Psoas muscle (tissue), 8 donors: ENCODE results near the gene UCN2. TPM values are rescaled to one million over a fixed set of nuclear protein-coding genes. Genes with fewer than 3 reads are reported as not detected.

Experiments
- ATAC-seq, 4 donors: fragments of 200-7000 bp; cut with Tn5 transposase; one replicate each; pipeline ENCODE4 v1.9.1; 2020; ENCODE audit warnings: moderate library complexity in 3 of 4, mild to moderate bottlenecking in 2 of 4
- DNase-seq, 2 donors: peaks; one replicate each; pipeline ENCODE4 v3.0.0-alpha.2; 2020
- H3K27ac ChIP-seq: fragments of 200-600 bp; one replicate; pipeline ENCODE4 v1.8.0; 2022
- H3K27me3 ChIP-seq, 3 donors: fragments of 200-600 bp in 1 of 3; one replicate each; pipeline versions ENCODE4 v1.6.1 to v1.8.0; 2013 to 2022; ENCODE audit warnings: low read length in 2 of 3, mild to moderate bottlenecking in 2 of 3, moderate library complexity in 1 of 3; ENCODE audit not compliant: insufficient read depth in 3 of 3
- H3K36me3 ChIP-seq, 2 donors: fragments of 200-600 bp in 1 of 2; one replicate each; pipeline versions ENCODE4 v1.6.1 to v1.8.0; 2013 to 2022; ENCODE audit warnings: low read depth in 1 of 2, mild to moderate bottlenecking in 1 of 2, moderate library complexity in 1 of 2; ENCODE audit not compliant: insufficient read depth in 1 of 2
- H3K4me1 ChIP-seq: fragments of 200-600 bp; one replicate; pipeline ENCODE4 v1.8.0; 2022
- H3K4me3 ChIP-seq: fragments of 200-600 bp; one replicate; pipeline ENCODE4 v1.8.0; 2022; ENCODE audit warnings: mild to moderate bottlenecking
- H3K9me3 ChIP-seq: fragments of 200-600 bp; one replicate; pipeline ENCODE4 v1.8.0; 2022
- WGBS, 3 donors: extraction: QIAGEN DNeasy Blood & Tissue Kit; methylation state at CpG; one replicate each; pipeline versions ENCODE4 v1.1.6 to v1.1.7; 2013; 5-methylcytosine and 5-hydroxymethylcytosine counted together
- intact Hi-C, 2 donors: fragments of 100-400 bp; cut with DNase I; formaldehyde crosslinking; loops; one replicate each; pipeline versions ENCODE4 v1.11.0 to v1.14.2; 2022
- polyA plus RNA-seq, 3 donors: library from polyadenylated mRNA; stranded (reverse); fragments of 200-250 nt; gene quantifications; one replicate each; pipeline ENCODE4 v1.2.3, GENCODE V29; 2013
- total RNA-seq, 4 donors: library from RNA; stranded (reverse); fragmentation: NEBNext Ultra II Directional in 2 of 4; extraction: Animal tissue kit (Norgen Biotek cat#: 25700) in 2 of 4; gene quantifications; one replicate each; pipeline versions ENCODE4 v1.2.1 to v1.2.4, GENCODE V29; 2021 to 2023
- TF ChIP-seq, protein P1 (sequence below): fragments of 200-600 bp; IDR thresholded peaks from one replicate; pipeline ENCODE4 v1.8.0; 2022; ENCODE audit warnings: antibody characterized with exemption
- donor health status: healthy with polysubstance abuse.
- donor health status: DM: no; HTN: no; CAD: no; lungs with moderate emphysema.
- donor health status: Bipolar disorder and iron deficiency.
- donor health status: healthy.
- donor health status: DM: yes; HTN: yes; CAD: no.
- donor health status: DM: no; HTN: no; CAD: no.
- donor health status: DM: no; HTN: no; CAD: no.
- donor health status: DM: yes; HTN: yes; CAD: no.

The UCN2 gene
- total and polyA plus RNA-seq, 7 donors = 0.12 to 0.32 (median 0.17) TPM; not detected in 4

DNA sequence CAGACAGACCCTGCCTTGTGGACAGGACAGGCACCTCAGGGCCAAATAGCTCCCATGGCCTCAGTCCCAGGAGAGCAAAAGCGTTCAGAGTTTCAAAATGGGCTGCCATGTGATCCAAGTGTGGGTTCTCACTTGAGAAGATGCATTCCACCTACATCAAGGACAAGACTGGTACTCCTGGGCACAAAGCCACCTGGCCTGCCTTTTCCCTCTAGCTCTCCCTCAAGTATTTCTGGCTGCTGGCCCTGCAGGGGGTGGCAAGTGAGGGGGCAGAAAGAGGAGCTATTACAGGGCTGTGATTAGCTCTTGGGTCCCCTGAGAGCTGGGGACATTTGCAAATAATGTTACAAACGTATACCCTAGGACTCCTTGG, 38.0 kb upstream of the UCN2 start:
- ATAC-seq = peak; percentile 63 to 74 (median 66)
- Histone ChIP-seq H3K36me3 (peaks cover 31 to 81% of the 10 kb centered on the region in 2 donors), H3K27ac (peak overlapping the region; percentile 94), H3K4me1 (peaks cover 62% of the 10 kb centered on the region), H3K4me3 (peak overlapping the region; percentile 25), H3K27me3 (no peaks in the 10 kb centered on the region), H3K9me3 (no peaks in the 10 kb centered on the region)
- intact Hi-C loops = no loop called here
- TF ChIP-seq, protein P1, sequence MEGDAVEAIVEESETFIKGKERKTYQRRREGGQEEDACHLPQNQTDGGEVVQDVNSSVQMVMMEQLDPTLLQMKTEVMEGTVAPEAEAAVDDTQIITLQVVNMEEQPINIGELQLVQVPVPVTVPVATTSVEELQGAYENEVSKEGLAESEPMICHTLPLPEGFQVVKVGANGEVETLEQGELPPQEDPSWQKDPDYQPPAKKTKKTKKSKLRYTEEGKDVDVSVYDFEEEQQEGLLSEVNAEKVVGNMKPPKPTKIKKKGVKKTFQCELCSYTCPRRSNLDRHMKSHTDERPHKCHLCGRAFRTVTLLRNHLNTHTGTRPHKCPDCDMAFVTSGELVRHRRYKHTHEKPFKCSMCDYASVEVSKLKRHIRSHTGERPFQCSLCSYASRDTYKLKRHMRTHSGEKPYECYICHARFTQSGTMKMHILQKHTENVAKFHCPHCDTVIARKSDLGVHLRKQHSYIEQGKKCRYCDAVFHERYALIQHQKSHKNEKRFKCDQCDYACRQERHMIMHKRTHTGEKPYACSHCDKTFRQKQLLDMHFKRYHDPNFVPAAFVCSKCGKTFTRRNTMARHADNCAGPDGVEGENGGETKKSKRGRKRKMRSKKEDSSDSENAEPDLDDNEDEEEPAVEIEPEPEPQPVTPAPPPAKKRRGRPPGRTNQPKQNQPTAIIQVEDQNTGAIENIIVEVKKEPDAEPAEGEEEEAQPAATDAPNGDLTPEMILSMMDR = no peak
- peak; percentile 80 to 92 for DNase-seq
- 16 to 38% (median 22%) methylated on average over 2 of the region's 2 CpGs for WGBS, 3 donors

DNA sequence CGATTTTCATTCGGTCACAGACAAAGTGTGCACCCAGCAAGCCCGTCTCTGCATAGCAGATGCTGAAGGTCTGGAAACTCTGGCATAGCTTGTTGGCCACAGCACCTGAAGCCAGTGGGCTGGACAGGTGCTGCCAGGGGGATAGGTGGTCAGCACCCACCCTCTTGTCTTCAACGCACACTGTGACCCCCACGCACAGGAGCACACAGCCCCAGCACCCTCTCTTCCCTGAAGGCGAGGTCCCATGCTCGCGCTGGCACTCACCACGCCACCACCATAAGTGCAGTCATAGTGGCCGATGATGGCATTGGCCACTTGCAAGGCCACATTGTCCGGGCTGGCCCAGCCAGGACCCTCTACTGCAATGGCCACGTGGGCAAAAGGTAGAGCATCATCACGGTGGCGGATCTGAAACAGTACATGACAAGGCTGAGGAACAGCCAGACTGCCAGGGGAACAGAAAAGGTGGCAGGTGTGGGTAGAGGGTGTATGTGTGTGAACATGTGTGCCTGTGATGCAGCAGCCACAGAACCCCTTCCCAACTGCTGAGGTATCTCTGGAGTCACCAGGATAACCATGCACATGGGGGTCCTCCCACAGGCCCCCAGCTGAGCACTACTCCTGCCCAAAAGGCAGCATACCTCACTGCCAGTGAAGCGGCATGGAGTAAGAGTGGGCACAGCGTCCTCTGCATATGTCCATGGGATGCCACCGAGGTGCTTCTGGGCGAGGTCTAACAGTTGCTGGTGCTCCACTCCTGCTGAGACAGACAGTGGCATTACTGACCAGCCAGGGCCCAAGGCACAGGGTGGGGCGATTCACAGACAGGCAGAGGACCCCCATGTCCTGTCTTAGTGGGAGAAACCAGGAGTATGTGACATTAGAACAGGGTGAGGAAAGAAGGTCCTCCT, 37.4 kb upstream of the UCN2 start:
- intact Hi-C loops = no loop called here
- TF ChIP-seq, protein P1 = no peak
- Histone ChIP-seq H3K4me1 (peaks cover 67% of the 10 kb centered on the region), H3K27me3 (no peaks in the 10 kb centered on the region), H3K4me3 (peak overlapping the region; percentile 25), H3K36me3 (peaks cover 31 to 75% of the 10 kb centered on the region in 2 donors), H3K27ac (peak overlapping the region; percentile 94), H3K9me3 (no peaks in the 10 kb centered on the region)
- 84 to 92% (median 88%) methylated on average over 19 of the region's 19 CpGs for WGBS, 3 donors
- ATAC-seq (peak in 1 of 4 donors; percentile 4), DNase-seq (no peak)

DNA sequence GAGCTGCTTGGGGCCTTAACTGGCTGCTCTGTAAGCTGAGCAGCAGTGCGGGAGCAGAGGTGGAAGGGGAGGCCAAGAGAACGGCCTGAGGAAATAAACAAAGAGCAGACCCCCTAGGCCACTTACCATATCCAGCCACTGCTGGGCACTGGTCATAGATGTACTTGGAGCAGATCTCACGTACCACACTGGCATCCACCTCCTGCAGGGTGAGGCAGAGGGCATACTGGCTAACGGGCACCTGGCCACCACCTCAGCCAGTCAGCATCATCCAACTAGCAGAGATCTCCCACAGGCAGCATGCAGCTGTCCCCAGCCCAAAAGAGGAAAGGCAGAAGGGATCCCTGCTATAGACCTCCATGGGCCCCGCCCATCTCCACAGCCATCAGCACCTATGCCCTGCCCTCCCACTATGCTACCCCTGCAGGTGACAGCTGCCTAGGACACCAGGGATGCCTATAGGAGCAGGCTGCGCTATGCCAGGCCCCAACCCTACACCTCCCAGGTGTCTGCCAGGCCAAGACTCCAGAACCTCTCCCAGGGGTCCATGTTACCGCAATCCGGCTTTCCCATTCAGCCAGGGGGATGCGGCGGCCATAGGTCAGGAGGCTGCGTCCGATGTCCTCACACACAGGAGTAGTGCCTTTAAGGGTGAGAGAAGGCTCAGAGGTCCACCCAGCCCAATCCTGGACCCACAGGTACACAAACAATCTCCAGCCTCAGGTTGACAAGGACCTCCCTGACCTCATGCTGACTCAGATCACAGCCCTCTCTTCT, 36.1 kb upstream of the UCN2 start:
- H3K4me1 ChIP-seq = peaks cover 71% of the 10 kb centered on the region
- peak overlapping the region; percentile 94 for H3K27ac ChIP-seq
- WGBS, 3 donors = 75 to 80% (median 78%) methylated on average over 12 of the region's 12 CpGs
- peaks cover 29 to 62% of the 10 kb centered on the region in 2 donors for H3K36me3 ChIP-seq
- no peaks in the 10 kb centered on the region for H3K9me3 ChIP-seq
- ATAC-seq (peak in 1 of 4 donors; percentile 16), DNase-seq (peak in 1 of 2 donors; percentile 45)
- TF ChIP-seq, protein P1 = no peak
- peak overlapping the region; percentile 2 for H3K4me3 ChIP-seq
- intact Hi-C loops = no loop called here
- no peaks in the 10 kb centered on the region for H3K27me3 ChIP-seq

DNA sequence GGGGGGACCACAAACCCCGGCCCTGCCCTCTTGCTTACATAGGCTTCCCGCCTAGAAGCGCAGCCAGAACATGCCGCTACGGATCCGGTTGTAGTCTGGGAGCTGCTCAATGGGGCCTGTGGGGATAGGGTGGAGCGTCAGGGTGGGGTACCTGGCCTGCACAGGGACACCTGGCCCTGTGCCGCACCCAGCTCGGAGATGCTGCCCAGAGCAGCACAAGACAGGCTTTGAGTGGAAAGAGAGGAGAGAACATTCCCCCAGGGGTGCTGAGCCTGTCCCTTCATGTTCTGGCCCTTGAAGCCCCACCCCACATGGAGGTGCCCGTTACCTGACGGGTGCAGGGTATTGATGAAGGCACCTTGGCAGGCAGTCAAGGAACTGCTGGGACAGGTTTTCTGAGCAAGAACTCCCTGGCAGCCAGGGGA, 35.5 kb upstream of the UCN2 start:
- peaks cover 77% of the 10 kb centered on the region for H3K4me1 ChIP-seq
- no peaks in the 10 kb centered on the region for H3K9me3 ChIP-seq
- no peaks in the 10 kb centered on the region for H3K27me3 ChIP-seq
- TF ChIP-seq, protein P1 = no peak
- intact Hi-C loops = no loop called here
- DNase-seq = no peak
- H3K27ac ChIP-seq = peak overlapping the region; percentile 94
- peaks cover 25 to 56% of the 10 kb centered on the region in 2 donors for H3K36me3 ChIP-seq
- no peak for ATAC-seq
- 44 to 71% (median 47%) methylated on average over 11 of the region's 11 CpGs for WGBS, 3 donors
- H3K4me3 ChIP-seq = peak overlapping the region; percentile 2
